Activated naive CD4-positive, alpha-beta T cell (primary cell): Measurements from ENCODE around the gene NCKAP5.
"Not testable (repeated sequence)": the region's sequence is repeated elsewhere in the genome, so short reads cannot be mapped to it uniquely, and the experiment has no call there.

Experiments used
- DNase-seq, 4 experiments: peaks; one replicate each; lab custom pipeline; 2025; lab: John Stamatoyannopoulos, UW

NCKAP5 gene

GRCh38 chr2:133522204-133522603 lies 46.1 kb downstream of the NCKAP5 start:
- no peak for DNase-seq

GRCh38 chr2:133521146-133521745 lies 47.0 kb downstream of the NCKAP5 start:
- DNase-seq = no peak

GRCh38 chr2:133519677-133520076 lies 48.6 kb downstream of the NCKAP5 start:
- DNase-seq = not testable (repeated sequence)

GRCh38 chr2:133518700-133519344 lies 49.4 kb downstream of the NCKAP5 start:
- no peak for DNase-seq

- DNase-seq = no peak
Observed at GRCh38 chr2:133517876-133518275, 50.4 kb downstream of the NCKAP5 start.

GRCh38 chr2:133516405-133517026 lies 51.7 kb downstream of the NCKAP5 start:
- no peak for DNase-seq

GRCh38 chr2:133515271-133515670 lies 53.0 kb downstream of the NCKAP5 start:
- DNase-seq = no peak

- DNase-seq = no peak
Observed at GRCh38 chr2:133513893-133514292, 54.4 kb downstream of the NCKAP5 start.

- no peak for DNase-seq
Observed at GRCh38 chr2:133512121-133512520, 56.1 kb downstream of the NCKAP5 start.

- no peak for DNase-seq
Observed at GRCh38 chr2:133511679-133512078, 56.6 kb downstream of the NCKAP5 start.

GRCh38 chr2:133509777-133510176 lies 58.5 kb downstream of the NCKAP5 start:
- DNase-seq = no peak

- no peak for DNase-seq
Observed at GRCh38 chr2:133508546-133509165, 59.6 kb downstream of the NCKAP5 start.

- no peak for DNase-seq
Observed at GRCh38 chr2:133506996-133507395, 61.3 kb downstream of the NCKAP5 start.

GRCh38 chr2:133504566-133505505 lies 63.4 kb downstream of the NCKAP5 start:
- no peak for DNase-seq

GRCh38 chr2:133503927-133504326 lies 64.3 kb downstream of the NCKAP5 start:
- DNase-seq = no peak

GRCh38 chr2:133503323-133503722 lies 64.9 kb downstream of the NCKAP5 start:
- no peak for DNase-seq

GRCh38 chr2:133502678-133503077 lies 65.6 kb downstream of the NCKAP5 start:
- DNase-seq = no peak

- DNase-seq = no peak
Observed at GRCh38 chr2:133500917-133501316, 67.3 kb downstream of the NCKAP5 start.

GRCh38 chr2:133498662-133499585 lies 69.3 kb downstream of the NCKAP5 start:
- no peak for DNase-seq

- no peak for DNase-seq
Observed at GRCh38 chr2:133497951-133498565, 70.2 kb downstream of the NCKAP5 start.
